ENCODE measurements around the gene WDR7.
A peak's percentile ranks its signal among the peaks of the same experiment; 100 is the strongest.

WDR7 gene

GRCh38 chr18:56748698-56749268, 97.6 kb downstream of the WDR7 start:
- peak; percentile 67 for TF ChIP-seq CTCF (IDR thresholded peaks at IDR 0.05; ENCODE audit: insufficient read depth, missing control alignments)
- DNase-seq (ENCODE audit: insufficient read length, low spot score) (no peak), FAIRE-seq (peak; percentile 100)

GRCh38 chr18:56756966-56757365, 105.8 kb downstream of the WDR7 start:
- FAIRE-seq: peak; percentile 100

GRCh38 chr18:56770097-56770496, 118.9 kb downstream of the WDR7 start:
- no peak for DNase-seq (ENCODE audit: insufficient read length, low spot score)
- no peak for TF ChIP-seq CTCF (IDR thresholded peaks at IDR 0.05; ENCODE audit: insufficient read depth, missing control alignments)
- no peak for FAIRE-seq

More at GRCh38 chr18:56756966-56757365, 105.8 kb downstream of the WDR7 start:
- no peak for TF ChIP-seq CTCF (IDR thresholded peaks at IDR 0.05; ENCODE audit: insufficient read depth, missing control alignments)
- DNase-seq (ENCODE audit: insufficient read length, low spot score): no peak

GRCh38 chr18:56770873-56771272, 119.7 kb downstream of the WDR7 start:
- no peak for DNase-seq (ENCODE audit: insufficient read length, low spot score)
- FAIRE-seq: peak; percentile 99
- TF ChIP-seq CTCF (IDR thresholded peaks at IDR 0.05; ENCODE audit: insufficient read depth, missing control alignments): no peak

- TF ChIP-seq CTCF (IDR thresholded peaks at IDR 0.05; ENCODE audit: insufficient read depth, missing control alignments): no peak
- no peak for DNase-seq (ENCODE audit: insufficient read length, low spot score)
- FAIRE-seq: peak; percentile 99
These were observed 124.5 kb downstream of the WDR7 start for GRCh38 chr18:56775701-56776100.

- TF ChIP-seq CTCF (IDR thresholded peaks at IDR 0.05; ENCODE audit: insufficient read depth, missing control alignments): no peak
- no peak for DNase-seq (ENCODE audit: insufficient read length, low spot score)
- FAIRE-seq: no peak
These were observed 136.2 kb downstream of the WDR7 start for GRCh38 chr18:56787390-56787789.

- DNase-seq (ENCODE audit: insufficient read length, low spot score): peak; percentile 36
- FAIRE-seq: peak; percentile 100
- TF ChIP-seq CTCF (IDR thresholded peaks at IDR 0.05; ENCODE audit: insufficient read depth, missing control alignments): peak; percentile 71
These were observed 138.1 kb downstream of the WDR7 start for GRCh38 chr18:56789004-56789888.

Data from D721Med (cell line).